CMK (cell line): Measurements from ENCODE around the gene LRRC43.
A peak's percentile ranks its signal among the peaks of the same experiment; 100 is the strongest.
"Not testable (repeated sequence)": the region's sequence is repeated elsewhere in the genome, so short reads cannot be mapped to it uniquely, and the experiment has no call there.

Experiments
- DNase-seq: peaks from one replicate; pipeline ENCODE4 v3.0.0-alpha.2; 2010; ENCODE audit warnings: low read depth

Gene LRRC43

DNA sequence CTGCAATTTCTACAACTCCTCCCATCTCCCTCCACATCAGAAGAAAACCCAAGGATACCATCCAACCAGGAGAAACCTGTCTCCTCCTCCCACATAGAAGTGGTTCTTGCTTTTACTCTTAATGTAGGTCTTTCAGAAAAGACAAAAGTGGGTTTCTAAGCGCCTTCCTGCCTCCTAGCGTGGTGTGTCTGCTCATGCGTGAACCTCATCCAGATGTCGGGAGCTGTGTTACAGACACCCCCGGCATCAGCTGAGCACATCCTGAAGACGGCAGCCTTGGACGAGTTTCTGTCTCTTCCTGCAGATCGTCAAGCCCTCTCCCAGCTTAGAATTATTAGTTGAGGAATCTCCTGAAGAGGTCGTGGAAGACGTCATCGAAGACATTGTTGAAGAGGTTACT is 9.5 kb downstream of the LRRC43 start:
- DNase-seq = no peak

DNA sequence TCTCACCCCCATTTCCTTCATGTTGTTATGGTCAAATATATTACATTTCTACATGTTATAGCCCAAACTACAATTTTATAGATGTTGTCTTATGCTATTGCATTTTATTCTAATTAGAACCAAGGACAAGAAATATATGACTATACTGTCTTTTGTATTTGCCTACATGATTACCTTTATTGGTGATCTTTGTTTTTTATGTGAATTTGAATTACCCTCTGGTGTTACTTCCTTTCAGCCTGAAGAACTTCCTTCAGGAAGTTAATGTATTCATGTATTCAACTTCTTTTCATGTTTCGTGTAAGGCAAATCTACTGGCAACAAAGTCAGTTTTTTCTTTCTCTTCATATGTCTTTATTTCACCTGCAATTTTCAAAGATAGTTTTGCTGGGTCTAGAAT is 11.9 kb downstream of the LRRC43 start:
- DNase-seq = no peak

DNA sequence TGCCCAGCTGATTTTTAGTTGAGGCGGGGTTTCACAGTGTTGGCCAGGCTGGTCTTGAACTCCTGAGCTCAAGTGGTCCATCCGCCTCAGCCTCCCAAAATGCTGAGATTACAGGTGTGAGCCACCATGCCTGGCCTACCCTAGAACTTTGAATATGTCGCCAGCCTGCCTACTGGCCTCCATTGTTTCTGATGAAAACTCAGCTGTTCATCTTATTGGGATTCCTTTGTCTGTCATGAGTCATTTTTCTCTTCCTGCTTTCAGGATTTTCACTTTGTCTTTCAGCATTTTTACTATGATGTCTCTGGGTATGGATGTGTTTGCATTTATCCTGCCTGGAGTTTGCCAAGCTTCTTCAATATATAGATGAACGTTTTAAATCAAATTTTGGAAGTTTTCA is 12.5 kb downstream of the LRRC43 start:
- DNase-seq = no peak

DNA sequence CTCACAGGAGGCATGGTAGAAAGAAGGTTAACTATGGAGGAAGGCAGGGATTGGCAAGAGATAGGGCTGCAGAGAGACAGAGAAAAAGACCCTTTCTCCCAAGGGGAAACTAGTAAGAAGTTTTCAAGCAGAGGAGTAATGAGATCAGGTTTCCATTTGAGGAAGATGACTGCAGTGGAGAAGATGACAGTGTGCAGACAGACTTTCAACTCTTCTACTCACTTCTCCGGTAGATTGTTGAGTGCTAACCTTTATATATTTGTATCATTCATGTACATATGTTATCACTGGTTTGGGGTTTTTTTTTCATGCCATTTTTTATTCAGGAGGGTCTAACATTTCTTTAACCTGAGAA is 14.7 kb downstream of the LRRC43 start:
- DNase-seq = no peak

DNA sequence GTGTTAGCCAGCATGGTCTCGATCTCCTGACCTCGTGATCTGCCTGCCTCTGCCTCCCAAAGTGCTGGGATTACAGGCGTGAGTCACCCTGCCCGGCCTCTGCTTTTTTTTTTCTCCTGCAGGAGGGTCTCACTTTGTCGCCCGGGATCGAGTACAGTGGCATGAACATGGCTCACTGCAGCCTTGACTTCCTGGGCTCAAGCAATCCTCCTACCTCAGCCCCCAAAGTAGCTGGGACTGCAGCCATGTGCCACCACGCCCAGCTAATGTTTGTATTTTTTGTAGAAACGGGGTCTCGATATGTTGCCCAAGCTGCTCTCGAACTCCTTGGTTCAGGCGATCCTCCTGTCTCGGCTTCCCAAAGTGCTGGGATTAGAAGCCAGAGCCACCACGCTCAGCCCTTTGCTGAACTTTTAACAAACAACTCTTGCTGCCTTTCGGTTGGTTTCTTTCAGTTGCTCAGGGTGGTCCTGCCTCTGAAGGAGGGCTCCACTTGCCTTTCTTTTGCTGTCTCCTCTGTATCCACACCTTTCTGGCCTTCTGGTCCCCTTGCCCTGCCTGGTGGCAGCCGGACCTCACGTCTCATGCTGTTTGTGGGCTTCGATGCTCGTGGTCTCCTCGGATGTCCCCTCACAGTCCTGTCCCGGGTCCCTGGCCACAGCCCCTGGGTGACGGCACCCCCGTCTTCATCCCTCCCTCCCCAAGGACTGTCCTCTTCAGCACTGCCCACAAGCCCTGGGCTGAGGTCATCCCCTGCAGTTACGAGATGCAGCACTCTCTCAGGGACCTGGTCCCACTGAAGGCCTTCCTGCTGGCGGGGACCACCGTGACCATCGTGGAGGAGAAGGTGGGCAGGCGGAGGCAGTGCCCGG is 16.8 kb downstream of the LRRC43 start:
- DNase-seq = no peak

DNA sequence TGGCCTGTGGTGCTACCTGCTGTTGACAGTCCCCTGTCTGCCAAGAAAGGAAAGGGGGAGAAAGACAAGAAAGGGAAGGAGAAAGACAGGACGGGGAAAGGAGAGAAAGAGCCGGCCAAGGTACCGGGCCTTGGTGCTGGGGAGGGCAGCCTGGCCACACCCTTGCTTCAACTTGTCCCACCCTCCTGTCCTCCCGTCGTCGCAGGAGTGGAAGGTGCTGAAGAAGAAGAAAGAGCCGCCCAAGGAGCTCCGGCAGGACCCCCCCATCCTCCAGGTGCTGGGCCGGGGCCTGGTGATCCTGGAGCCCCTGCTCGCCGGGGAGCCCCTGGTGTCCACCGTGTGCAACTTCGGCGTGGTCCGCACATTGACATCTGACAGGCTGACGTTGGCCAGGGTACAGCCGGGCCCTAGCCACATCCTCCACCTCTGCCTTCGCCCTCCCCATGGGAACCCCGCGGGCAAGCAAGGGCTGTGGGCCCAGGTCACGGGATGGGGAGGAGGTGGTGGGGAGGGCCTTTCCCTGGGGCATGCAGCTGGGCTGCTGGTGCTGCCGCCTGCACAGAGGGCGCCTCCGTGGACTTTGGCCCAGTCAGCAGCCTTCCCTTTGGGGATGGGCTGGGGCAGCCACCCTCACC is 17.7 kb downstream of the LRRC43 start:
- no peak for DNase-seq

DNA sequence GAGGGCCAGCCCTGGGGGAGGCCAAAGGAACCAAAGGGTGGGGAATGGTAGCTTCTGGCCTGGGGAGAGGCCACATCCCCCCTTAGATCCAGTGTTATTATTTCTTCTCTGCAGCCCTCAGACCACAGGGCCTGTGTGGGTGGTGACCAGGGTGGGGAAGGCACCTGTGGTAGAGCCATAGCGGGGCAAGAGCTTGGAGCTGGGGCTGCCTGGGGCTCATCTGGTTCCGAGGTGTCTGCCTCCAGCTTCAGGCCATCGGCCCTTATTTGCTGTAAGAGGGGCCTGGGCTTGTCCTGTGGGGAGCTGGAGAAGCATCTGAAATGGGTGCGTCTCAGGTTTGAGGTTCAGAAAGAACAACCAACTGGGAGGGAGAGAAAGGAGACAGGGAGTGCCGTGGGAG is 18.5 kb downstream of the LRRC43 start:
- no peak for DNase-seq

DNA sequence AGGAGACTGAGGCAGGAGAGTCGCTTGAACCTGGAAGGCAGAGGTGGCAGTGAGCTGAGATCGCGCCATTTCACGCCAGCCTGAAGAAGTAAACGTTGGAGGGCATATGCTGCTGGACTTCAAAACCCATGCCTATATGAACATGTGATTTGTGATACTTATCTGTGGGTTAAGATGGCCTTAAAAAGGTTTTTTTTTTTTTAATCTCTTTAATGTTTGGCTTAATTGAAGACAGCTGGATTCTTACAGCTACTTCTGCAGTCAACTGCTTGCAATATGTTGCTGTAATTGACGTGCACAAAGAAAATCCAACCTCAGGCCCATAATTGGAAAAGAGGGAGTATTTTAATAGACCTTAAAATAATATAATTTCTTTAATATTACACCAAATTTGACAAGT is 19.1 kb downstream of the LRRC43 start:
- no peak for DNase-seq

DNA sequence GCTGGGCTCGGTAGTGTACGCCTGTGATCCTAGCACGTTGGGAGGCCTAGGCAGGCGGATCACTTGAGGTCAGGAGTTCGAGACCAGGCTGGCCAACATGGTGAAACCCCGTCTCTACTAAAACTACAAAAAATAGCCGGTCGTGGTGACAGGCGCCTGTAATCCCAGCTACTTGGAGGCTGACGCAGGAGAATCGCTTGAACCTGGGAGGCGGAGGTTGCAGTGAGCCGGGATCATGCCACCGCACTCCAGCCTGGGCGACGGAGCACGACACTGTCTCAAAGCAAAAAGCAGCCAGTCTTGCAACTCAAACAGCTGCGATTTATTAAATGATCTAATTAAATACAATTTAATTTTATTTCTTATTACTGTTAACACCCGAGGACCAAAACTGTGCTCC is 19.9 kb downstream of the LRRC43 start:
- DNase-seq = not testable (repeated sequence)

DNA sequence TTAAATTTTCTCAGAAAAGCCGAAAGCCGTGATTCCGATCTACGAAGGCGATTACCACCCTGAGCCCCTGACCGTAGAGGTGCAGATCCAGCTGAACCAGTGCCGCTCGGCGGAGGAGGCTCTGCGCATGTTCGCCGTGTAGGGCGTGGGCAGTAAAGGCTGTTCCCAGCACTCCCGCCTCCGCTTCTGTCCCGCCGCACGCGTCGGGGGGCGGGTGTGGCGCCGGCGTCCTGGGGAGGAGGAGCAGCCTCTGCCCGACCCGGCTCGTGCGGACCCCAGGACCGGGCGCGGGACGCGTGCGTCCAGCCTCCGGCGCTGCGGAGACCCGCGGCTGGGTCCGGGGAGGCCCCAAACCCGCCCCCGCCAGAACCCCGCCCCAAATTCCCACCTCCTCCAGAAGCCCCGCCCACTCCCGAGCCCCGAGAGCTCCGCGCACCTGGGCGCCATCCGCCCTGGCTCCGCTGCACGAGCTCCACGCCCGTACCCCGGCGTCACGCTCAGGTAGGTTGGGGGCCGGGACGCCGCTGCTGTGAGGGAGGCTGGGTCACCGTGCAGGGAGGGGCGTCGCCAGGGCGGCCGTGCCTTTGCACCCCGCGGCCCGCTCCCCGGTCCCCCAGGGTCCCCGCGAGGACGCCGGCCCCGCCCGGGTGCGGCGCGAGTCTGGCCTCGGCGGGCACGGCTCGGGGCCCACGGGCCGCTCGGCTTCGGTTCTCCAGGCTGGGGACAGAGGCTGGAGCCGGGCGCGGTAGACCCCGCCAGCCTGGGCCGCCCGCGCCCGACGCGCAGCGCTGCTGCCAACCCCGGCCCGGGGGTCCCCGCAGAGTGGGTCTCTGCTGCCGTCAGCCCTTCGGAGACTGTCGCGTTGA is 20.6 kb downstream of the LRRC43 start, which contains the start of gene B3GNT4:
Gene B3GNT4 (plus strand): TSS at position 409 of the 866 bp plus-strand sequence. CDS start 910 bp downstream, outside the sequence.
- DNase-seq = no peak

DNA sequence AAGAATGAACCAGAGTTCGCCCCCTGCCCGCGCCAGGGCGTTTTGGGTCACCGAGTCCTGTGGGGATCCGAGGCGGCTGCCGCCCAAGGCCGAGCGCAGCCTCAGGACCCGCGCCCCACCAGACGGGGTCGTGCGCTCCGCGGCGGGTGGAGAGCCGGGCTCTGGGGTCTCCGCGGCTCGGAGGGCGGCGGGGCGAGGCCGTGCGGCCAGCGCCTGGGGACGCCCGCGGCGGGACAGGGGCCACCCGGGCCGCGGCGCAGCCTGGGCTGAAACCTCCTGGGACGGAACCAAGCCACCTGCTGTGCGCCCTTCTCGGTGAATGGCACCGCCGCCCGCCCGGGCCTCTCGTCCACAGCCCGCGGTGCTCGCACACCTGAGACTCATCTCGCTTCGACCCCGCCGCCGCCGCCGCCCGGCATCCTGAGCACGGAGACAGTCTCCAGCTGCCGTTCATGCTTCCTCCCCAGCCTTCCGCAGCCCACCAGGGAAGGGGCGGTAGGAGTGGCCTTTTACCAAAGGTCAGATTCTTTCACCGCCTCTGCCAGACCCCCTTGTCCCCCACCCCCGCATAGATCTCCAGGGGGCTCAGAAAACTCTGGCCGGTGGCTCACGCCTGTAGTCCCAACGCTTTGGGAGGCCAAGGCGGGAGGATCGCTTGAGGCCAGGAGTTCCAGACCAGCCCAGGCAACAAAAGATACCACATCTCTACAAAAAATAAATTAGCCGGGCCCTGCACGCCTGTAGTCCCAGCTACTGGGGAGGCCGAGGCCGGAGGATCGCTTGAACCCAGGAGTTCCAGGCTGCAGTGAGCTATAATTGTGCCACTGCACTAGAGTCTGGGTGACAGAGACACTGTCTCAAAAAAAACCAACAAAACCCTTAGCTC is 21.5 kb downstream of the LRRC43 start:
- DNase-seq = no peak

DNA sequence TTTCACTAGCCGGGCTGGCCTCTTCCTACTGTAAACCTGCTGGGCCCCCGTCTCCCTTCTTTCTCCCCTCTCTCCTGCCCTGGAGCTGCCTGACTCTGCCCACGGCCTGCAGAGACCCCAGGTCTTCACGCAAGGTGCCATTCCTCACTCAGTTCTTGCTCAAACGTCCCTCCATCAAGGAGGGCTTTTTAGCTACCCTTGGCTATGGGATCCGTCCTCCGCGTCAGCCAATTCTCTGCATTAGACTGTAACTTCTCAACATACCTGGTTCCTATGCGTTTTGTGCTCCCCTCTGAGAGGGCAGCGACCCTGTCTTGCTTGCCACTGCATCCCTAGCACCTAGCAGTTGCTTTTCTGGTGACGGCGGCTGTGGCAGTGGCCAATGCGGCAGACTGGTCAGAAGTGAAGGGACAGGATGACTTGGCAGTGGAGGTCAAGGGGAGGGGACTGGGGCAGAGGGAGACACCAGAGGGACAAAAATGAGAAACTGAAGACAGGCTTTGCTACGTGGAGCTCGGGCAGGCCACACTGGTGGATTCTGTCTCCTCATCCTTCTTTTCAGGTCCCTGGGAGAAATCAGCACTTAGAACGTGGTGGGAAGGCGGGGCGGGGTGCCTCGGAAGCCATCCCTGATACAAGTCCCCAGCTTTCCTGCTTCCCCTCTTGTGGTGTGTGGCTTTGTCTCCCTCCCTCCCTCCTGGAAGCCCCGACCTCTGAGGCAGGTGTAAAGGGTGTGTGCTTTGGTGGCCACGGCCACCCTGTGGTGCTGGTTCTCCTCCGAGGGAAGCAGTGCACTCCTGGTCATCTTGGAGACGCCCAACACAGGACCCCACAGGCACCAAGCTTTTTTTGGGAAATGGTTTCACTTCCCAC is 22.4 kb downstream of the LRRC43 start:
- DNase-seq = no peak

DNA sequence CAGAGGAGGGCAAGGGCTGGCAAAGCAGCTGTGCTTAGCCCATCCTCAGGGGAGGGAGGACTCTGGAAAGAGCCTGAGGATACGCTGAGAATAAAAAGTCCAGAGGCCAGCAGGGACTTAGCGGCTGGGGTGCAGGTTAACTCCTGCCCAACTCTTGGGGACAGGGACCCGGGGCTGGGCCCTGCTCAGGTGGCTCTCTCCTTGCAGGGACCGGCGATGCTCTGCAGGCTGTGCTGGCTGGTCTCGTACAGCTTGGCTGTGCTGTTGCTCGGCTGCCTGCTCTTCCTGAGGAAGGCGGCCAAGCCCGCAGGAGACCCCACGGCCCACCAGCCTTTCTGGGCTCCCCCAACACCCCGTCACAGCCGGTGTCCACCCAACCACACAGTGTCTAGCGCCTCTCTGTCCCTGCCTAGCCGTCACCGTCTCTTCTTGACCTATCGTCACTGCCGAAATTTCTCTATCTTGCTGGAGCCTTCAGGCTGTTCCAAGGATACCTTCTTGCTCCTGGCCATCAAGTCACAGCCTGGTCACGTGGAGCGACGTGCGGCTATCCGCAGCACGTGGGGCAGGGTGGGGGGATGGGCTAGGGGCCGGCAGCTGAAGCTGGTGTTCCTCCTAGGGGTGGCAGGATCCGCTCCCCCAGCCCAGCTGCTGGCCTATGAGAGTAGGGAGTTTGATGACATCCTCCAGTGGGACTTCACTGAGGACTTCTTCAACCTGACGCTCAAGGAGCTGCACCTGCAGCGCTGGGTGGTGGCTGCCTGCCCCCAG is 23.4 kb downstream of the LRRC43 start:
- DNase-seq = no peak

DNA sequence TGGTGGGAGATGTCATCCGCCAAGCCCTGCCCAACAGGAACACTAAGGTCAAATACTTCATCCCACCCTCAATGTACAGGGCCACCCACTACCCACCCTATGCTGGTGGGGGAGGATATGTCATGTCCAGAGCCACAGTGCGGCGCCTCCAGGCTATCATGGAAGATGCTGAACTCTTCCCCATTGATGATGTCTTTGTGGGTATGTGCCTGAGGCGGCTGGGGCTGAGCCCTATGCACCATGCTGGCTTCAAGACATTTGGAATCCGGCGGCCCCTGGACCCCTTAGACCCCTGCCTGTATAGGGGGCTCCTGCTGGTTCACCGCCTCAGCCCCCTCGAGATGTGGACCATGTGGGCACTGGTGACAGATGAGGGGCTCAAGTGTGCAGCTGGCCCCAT is 24.1 kb downstream of the LRRC43 start:
- no peak for DNase-seq

DNA sequence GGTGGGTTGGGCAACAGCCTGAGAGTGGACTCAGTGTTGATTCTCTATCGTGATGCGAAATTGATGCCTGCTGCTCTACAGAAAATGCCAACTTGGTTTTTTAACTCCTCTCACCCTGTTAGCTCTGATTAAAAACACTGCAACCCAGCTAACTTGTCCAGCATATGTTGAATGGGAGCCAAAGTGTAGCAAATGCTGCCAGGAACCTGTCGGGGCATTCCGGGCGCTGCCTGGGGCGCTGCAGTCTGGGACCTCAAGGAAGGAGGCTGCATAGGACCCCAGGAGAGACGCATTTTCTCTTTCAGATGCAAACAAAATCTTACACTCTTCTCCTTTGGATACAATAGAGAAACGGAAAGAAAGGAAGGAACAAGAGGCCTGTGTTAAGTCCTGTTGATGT is 24.5 kb downstream of the LRRC43 start:
- no peak for DNase-seq

DNA sequence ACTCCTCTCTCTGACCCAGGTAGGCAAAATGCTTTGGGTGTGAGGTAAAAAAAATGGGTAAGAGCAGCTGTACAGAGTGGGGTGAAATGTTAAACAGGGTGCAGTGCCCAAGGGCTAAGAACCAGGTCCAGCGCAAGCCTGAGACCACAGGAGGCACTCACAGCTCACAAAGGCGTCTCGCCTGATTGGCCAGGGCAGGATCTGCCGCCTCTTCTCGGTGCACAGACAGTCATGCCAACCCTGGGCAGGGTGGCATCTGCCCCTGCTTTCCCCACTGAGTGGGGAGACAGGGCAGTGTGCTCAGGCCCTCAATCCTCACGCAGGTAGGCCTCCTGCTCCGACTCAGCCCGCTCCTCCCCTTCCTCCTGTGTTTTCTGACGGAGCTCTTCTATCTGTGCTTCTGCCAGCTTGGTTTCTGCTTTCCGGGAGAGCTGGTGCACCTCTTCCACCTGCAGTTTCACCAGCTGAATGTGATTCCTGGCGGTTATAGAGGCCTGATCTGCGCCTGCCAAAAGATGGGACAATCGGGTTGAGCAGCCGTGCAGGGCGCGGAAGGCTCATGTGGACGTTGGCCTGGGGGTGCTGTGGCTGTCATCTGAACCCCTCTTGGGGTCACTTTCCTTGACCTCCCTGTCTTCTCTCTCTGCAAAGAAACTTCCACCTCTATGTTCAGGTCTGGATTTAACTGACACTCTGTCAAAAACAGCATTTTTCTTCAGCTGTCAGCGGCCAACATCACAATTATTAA is 25.3 kb downstream of the LRRC43 start:
- no peak for DNase-seq

DNA sequence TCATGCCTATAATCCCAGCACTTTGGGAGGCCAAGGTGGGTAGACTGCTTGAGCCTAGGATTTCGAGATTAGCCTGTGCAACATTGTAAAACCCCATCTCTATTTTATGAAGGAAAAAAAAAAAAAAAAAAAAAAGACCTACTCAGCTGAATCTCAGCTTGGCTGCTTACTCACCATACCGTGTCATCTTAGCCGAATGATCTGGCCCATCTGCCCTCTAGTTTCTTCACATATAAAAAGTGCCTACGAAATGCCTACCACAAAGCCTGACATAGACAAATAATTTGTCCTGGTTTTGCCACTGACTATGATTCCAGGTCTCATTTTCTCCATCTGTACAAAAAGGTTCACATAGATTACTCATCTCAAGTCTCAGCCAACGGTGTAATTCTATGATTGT is 32.8 kb downstream of the LRRC43 start:
- DNase-seq = no peak

DNA sequence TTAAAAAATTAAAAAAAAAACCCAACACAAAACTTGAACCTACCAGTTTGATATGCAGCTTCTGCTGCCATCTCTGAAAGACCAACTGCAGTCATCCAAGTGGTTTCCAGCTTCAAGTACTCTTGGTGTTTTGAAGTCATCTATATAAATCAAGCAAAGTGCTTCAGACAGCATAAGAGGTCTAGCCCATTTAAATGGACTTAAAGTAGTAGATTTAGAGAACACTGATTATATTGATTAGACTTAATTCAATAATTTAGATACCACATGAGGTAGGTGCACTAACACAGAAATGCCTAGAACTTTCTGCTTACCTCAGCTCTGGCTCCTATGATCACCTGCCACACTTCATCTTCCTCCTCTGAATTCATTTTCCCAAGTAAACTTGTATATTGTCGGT is 33.5 kb downstream of the LRRC43 start:
- DNase-seq = no peak

DNA sequence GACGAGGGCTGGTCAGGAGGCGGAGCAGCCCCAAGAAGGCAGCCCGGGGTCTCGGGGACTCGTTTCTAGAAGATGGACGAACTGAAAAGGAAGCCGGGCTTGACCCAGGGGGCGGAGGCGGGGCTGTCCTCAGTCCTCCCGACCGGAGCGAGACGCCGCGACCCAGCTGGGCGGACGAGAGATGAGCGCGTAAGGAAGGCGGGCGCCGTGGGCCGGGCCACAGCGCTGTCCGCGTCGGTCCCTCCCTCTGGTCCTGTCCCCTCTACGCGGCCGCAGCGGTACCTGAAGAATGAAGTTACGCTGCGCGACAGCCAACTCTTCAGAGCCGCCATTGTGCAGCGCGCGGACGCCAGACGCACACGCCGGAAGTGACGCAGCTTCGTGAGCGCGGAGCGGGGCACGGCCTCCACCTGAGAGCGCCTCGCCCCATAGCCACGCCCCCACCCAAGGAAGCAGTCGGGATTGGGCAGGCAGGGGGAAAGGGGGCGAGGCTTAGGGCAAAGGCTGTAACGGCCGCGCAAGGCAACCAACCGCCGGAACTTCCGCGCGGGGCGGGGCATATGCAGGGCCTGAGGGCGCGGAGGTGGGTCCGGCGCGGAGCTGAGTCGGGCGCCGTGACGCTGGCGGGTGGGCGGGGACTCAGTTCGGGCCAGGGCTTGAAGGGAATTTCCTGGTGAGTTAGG is 42.9 kb downstream of the LRRC43 start, which contains the start of gene DIABLO:
Gene DIABLO (minus strand): TSS at position 370 of the 683 bp plus-strand sequence. CDS start 38 bp downstream, at position 332.
- DNase-seq = peak; percentile 97
